SK-N-SH (cell line): Measurements from ENCODE around the gene IQSEC3.

Experiments used
- CTCF ChIP-seq: fragments of 200-600 bp; sonication (generic); IDR thresholded peaks from 2 replicates; pipeline ENCODE4 v1.6.1; 2017; ENCODE audit warnings: antibody characterized with exemption, mild to moderate bottlenecking, moderate library complexity
- FOSL2 ChIP-seq: IDR thresholded peaks from 2 replicates; pipeline ENCODE4 v1.4.0; 2012; ENCODE audit warnings: low read depth, mild to moderate bottlenecking, moderate library complexity, borderline replicate concordance
- MAX ChIP-seq: IDR thresholded peaks from 2 replicates; pipeline ENCODE4 v1.4.0; 2012; ENCODE audit warnings: low read depth
- PBX3 ChIP-seq: IDR thresholded peaks from 2 replicates; pipeline ENCODE4; 2012
- RFX5 ChIP-seq: IDR thresholded peaks from 2 replicates; pipeline ENCODE4 v1.6.1; 2012; ENCODE audit warnings: mild to moderate bottlenecking, improper control_type of control experiment, low read length
- TEAD4 ChIP-seq: IDR thresholded peaks from 2 replicates; pipeline ENCODE4 v1.4.0; 2012; ENCODE audit warnings: mild to moderate bottlenecking, borderline replicate concordance; ENCODE audit not compliant: insufficient read depth
- USF2 ChIP-seq: fragments of 150-350 bp; IDR thresholded peaks from 2 replicates; pipeline ENCODE4 v1.6.1; 2017; ENCODE audit warnings: antibody characterized with exemption, low read length, low read depth, borderline replicate concordance

GRCh38 chr12:109446-109845 is 42.9 kb downstream of the IQSEC3 start:
- TF ChIP-seq CTCF = no peak
- no peak for TF ChIP-seq RFX5
- TF ChIP-seq USF2 = no peak
- no peak for TF ChIP-seq PBX3
- TF ChIP-seq TEAD4 = no peak
- TF ChIP-seq FOSL2 = no peak
- TF ChIP-seq MAX = no peak
